SK-N-SH (cell line): ENCODE measurements around the gene NTMT1.

Experiments
- CTCF ChIP-seq: fragments of 200-600 bp; sonication (generic); IDR thresholded peaks from 2 replicates; pipeline ENCODE4 v1.6.1; 2017; ENCODE audit warnings: antibody characterized with exemption, mild to moderate bottlenecking, moderate library complexity
- GATA2 ChIP-seq: sonication (generic); formaldehyde crosslinking; IDR thresholded peaks from 2 replicates; pipeline ENCODE4 v1.5.0; 2020; ENCODE audit warnings: mild to moderate bottlenecking, missing genetic modification reagents
- POLR2AphosphoS5 ChIP-seq: IDR thresholded peaks from 2 replicates; pipeline ENCODE4 v1.6.1; 2012; ENCODE audit warnings: low read depth, low read length
- TCF12 ChIP-seq: IDR thresholded peaks from 2 replicates; pipeline ENCODE4 v1.4.0; 2012

DNA sequence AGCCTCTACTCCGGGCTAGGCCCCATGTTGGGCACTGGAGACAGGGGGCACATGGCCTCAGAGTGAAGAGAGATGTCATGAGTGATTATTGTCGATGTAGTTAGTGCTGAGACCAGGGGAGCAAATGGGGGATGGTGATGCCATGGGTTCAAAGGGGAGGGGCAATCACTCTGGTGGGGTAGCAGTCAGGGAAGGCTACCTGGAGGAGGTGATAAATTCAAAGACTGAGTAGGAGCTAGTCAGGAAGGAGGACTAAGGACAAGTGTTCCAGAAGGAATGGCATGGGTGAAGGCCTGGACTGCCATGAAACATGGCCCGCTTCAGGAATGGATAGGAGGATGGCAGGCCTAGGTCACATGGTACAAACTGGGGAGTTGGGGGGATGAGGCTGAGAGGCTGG lies 46.7 kb upstream of the NTMT1 start:
- TF ChIP-seq CTCF (no peak), POLR2AphosphoS5 (no peak), GATA2 (CRISPR knock-in tag) (no peak), TCF12 (no peak)
